GM12878 (cell line): ENCODE data around the gene BATF3. TPM values are rescaled to one million over a fixed set of nuclear protein-coding genes. Genes with fewer than 3 reads are reported as not detected.

ENCODE experiments used
- ATAC-seq: fragments of 200-7000 bp; cut with Tn5 transposase; 3 replicates; pipeline ENCODE4 v1.9.1; 2020; ENCODE audit warnings: mild to moderate bottlenecking, moderate library complexity
- BruUV-seq: library from RNA; stranded (reverse); fragments of 400-500 nt; replicated peaks from 2 replicates; lab custom pipeline; 2021; lab: Mats Ljungman, UMichigan
- CTCF ChIA-PET: fragments of 300-600 bp; sonication (Branson Sonifier 250); formaldehyde crosslinking; extraction: SDS; loops from one replicate; lab custom pipeline; 2021; ENCODE audit warnings: inconsistent platforms; lab: Yijun Ruan, JAX
- POLR2A ChIA-PET: fragments of 350-600 bp; formaldehyde crosslinking; extraction: SDS; loops from one replicate; lab custom pipeline; 2021; ENCODE audit warnings: inconsistent platforms; lab: Charles Lee
- RAD21 ChIA-PET: fragments of 300-600 bp; sonication (Branson Sonifier 250); formaldehyde crosslinking; loops from one replicate; lab custom pipeline; 2023; ENCODE audit warnings: antibody characterized with exemption; ENCODE audit not compliant: unreplicated experiment; lab: Charles Lee
- SMC1A ChIA-PET: fragments of 300-600 bp; sonication (Branson Sonifier 250); formaldehyde crosslinking; loops from one replicate; lab custom pipeline; 2023; ENCODE audit not compliant: unreplicated experiment, uncharacterized antibody; lab: Charles Lee
- DNase-seq: peaks from one replicate; pipeline ENCODE4 v3.0.0-alpha.2; 2011; ENCODE audit warnings: low read depth, low spot score
- FAIRE-seq: peaks from 3 replicates; lab custom pipeline; 2011; peaks lifted over from hg19 to GRCh38; lab: Jason Lieb, UNC
- H2AFZ ChIP-seq: 2 replicates; pipeline ENCODE4 v1.6.0; 2011; ENCODE audit warnings: low read depth, low read length, control low read depth; ENCODE audit not compliant: control insufficient read depth
- H3K27ac ChIP-seq: 2 replicates; pipeline ENCODE4 v1.5.1; 2011; ENCODE audit warnings: control low read depth; ENCODE audit not compliant: control insufficient read depth, insufficient read depth
- H3K27me3 ChIP-seq, 2 experiments: replicated peaks in 1 of 2; 2 replicates each; pipeline versions ENCODE4 v1.6.0 to v1.6.1; 2011; ENCODE audit warnings: low read length in 1 of 2; ENCODE audit not compliant: control insufficient read depth in 2 of 2, insufficient read depth in 2 of 2
- H3K36me3 ChIP-seq, 2 experiments: 2 replicates each; pipeline ENCODE4 v1.5.1; 2011; ENCODE audit warnings: low read length in 1 of 2; ENCODE audit not compliant: control insufficient read depth in 2 of 2, insufficient read depth in 2 of 2
- H3K4me1 ChIP-seq: 2 replicates; pipeline ENCODE4 v1.6.1; 2011; ENCODE audit warnings: mild to moderate bottlenecking, low read length, moderate library complexity, mixed read lengths; ENCODE audit not compliant: control insufficient read depth, insufficient read depth
- H3K4me2 ChIP-seq: 2 replicates; pipeline ENCODE4 v1.6.0; 2011; ENCODE audit warnings: control low read depth; ENCODE audit not compliant: control insufficient read depth, insufficient read depth
- H3K4me3 ChIP-seq: fragments of 200-600 bp; sonication (generic); 2 replicates; pipeline ENCODE4 v1.5.1; 2016
- H3K79me2 ChIP-seq: 2 replicates; pipeline ENCODE4 v1.6.0; 2011; ENCODE audit warnings: low read length; ENCODE audit not compliant: control insufficient read depth, insufficient read depth
- H3K9ac ChIP-seq: 2 replicates; pipeline ENCODE4 v1.8.0; 2011; ENCODE audit warnings: low read length, control low read depth, mixed read lengths; ENCODE audit not compliant: control insufficient read depth, insufficient read depth
- H3K9me3 ChIP-seq: replicated peaks from 3 replicates; pipeline ENCODE4 v1.5.1; 2011; ENCODE audit warnings: mild to moderate bottlenecking, low read length; ENCODE audit not compliant: control insufficient read depth, insufficient read depth
- H4K20me1 ChIP-seq: 2 replicates; pipeline ENCODE4 v1.6.0; 2011; ENCODE audit not compliant: control insufficient read depth, insufficient read depth
- ATF2 ChIP-seq: IDR thresholded peaks from 2 replicates; pipeline ENCODE4 v1.6.1; 2012; ENCODE audit warnings: low read length, inconsistent platforms
- BACH1 ChIP-seq: fragments of 450-650 bp; IDR thresholded peaks from 2 replicates; pipeline ENCODE4 v1.6.1; 2017; ENCODE audit warnings: mild to moderate bottlenecking, borderline replicate concordance
- CHD4 ChIP-seq: fragments of 200-600 bp; sonication (generic); IDR thresholded peaks from 2 replicates; pipeline ENCODE4 v1.6.1; 2016; ENCODE audit warnings: mild to moderate bottlenecking
- GATAD2B ChIP-seq: fragments of 450-650 bp; conservative IDR thresholded peaks from 2 replicates; pipeline ENCODE4 v1.6.1; 2017; ENCODE audit warnings: low read depth, mild to moderate bottlenecking, moderate library complexity
- HCFC1 ChIP-seq: fragments of 150-350 bp; IDR thresholded peaks from 2 replicates; pipeline ENCODE4 v1.6.1; 2014; ENCODE audit warnings: low read length
- NR2C1 ChIP-seq: fragments of 450-650 bp; IDR thresholded peaks from 2 replicates; pipeline ENCODE4 v1.6.1; 2017; ENCODE audit warnings: antibody characterized with exemption, mild to moderate bottlenecking, moderate library complexity
- NRF1 ChIP-seq: conservative IDR thresholded peaks from 2 replicates; pipeline ENCODE4 v1.6.1; 2011; ENCODE audit warnings: mild to moderate bottlenecking, low read depth, low read length, improper control_type of control experiment
- POLR2AphosphoS2 ChIP-seq: IDR thresholded peaks from 2 replicates; pipeline ENCODE4 v1.6.1; 2011; ENCODE audit warnings: low read depth, mild to moderate bottlenecking, low read length, improper control_type of control experiment, moderate library complexity
- RELB ChIP-seq: fragments of 450-650 bp; IDR thresholded peaks from 2 replicates; pipeline ENCODE4 v1.6.1; 2017; ENCODE audit warnings: low read depth, mild to moderate bottlenecking, moderate library complexity
- TCF12 ChIP-seq: IDR thresholded peaks from 2 replicates; pipeline ENCODE4 v1.6.1; 2011; ENCODE audit warnings: low read depth, mild to moderate bottlenecking, low read length
- ZNF24 ChIP-seq: fragments of 450-650 bp; IDR thresholded peaks from 2 replicates; pipeline ENCODE4 v1.6.1; 2017; ENCODE audit warnings: antibody characterized with exemption, mild to moderate bottlenecking
- ZNF622 ChIP-seq: fragments of 450-650 bp; IDR thresholded peaks from 2 replicates; pipeline ENCODE4 v1.6.1; 2017; ENCODE audit warnings: mild to moderate bottlenecking, inconsistent platforms
- WGBS: methylation state at CpG from one replicate; pipeline ENCODE4 v1.1.6; 2016; ENCODE audit warnings: low lambda C conversion rate; ENCODE audit not compliant: insufficient replicate concordance, insufficient coverage; ENCODE audit errors: missing lambda C conversion rate; 5-methylcytosine and 5-hydroxymethylcytosine counted together
- in situ Hi-C: fragments of 300-500 bp; cut with MboI; formaldehyde crosslinking; loops from 9 replicates; pipeline ENCODE4 v1.14.3; 2018; ENCODE audit warnings: mixed read lengths
- intact Hi-C: fragments of 100-400 bp; cut with micrococcal nuclease; formaldehyde crosslinking; loops from one replicate; pipeline ENCODE4 v1.14.2; 2022; ENCODE audit not compliant: unreplicated experiment
- polyA plus RNA-seq, 11 experiments: library from polyadenylated mRNA; depleted of rRNA in 4 of 11; unstranded in 6 of 11; stranded (reverse) in 5 of 11; fragments of >200 nt; fragmentation: Nextera tagmentation in 4 of 11; fragmentation: Illumina TruSeq in 1 of 11; extraction: Ambion mirVana in 4 of 11; extraction: Trizol in 1 of 11; gene quantifications; 1 replicate in 1 of 11; 2 replicates in 10 of 11; pipeline versions ENCODE4 v1.2.1 to v1.2.3, GENCODE V29; 2011 to 2016; ENCODE audit warnings: inconsistent platforms in 2 of 11, missing spikeins in 2 of 11, low read depth in 1 of 11
- total RNA-seq, 4 experiments: library from RNA; depleted of rRNA in 3 of 4; stranded (reverse); fragments of >200 nt in 3 of 4; fragmentation: Illumina TruSeq in 1 of 4; extraction: Trizol in 1 of 4; gene quantifications; 2 replicates each; pipeline versions ENCODE4 v1.2.1 to v1.2.3, GENCODE V29; 2013 to 2021
- TF ChIP-seq, protein P1 (sequence below): fragments of 450-650 bp; IDR thresholded peaks from 2 replicates; pipeline ENCODE4 v1.6.1; 2017; ENCODE audit warnings: antibody characterized with exemption, mild to moderate bottlenecking, moderate library complexity
- TF ChIP-seq, protein P2 (sequence below): fragments of 450-650 bp; IDR thresholded peaks from 2 replicates; pipeline ENCODE4 v1.6.1; 2016; ENCODE audit warnings: mild to moderate bottlenecking, moderate library complexity, borderline replicate concordance

Gene BATF3
- total and polyA plus RNA-seq, 10 of the 15 experiments (the other 5 are each of a cell fraction or from before 2014, with no cell fraction given) = 11.1 to 56.8 (median 30.8) TPM

- Histone ChIP-seq H3K36me3 (no peaks in the 10 kb centered on the region), H3K27me3 (no peaks in the 10 kb centered on the region), H3K27ac (no peak overlapping the region), H3K4me1 (no peaks in the 10 kb centered on the region), H3K9ac (no peak overlapping the region), H2AFZ (no peak overlapping the region), H3K4me3 (no peak overlapping the region), H4K20me1 (no peaks in the 10 kb centered on the region), H3K79me2 (no peaks in the 10 kb centered on the region), H3K9me3 (no peaks in the 10 kb centered on the region), H3K4me2 (no peak overlapping the region)
- DNase-seq = no peak
- WGBS = 88% methylated on average over 2 of the region's 2 CpGs
- POLR2A ChIA-PET = no interaction called here
- CTCF ChIA-PET = interaction anchor here (1.2 kb wide), 1 partner anchor 250 kb away, joined by 4 read pairs; no protein-coding TSS in a partner anchor
- FAIRE-seq = no peak
- intact Hi-C loops = no loop called here
- SMC1A ChIA-PET = no interaction called here
- no peak for ATAC-seq
- RAD21 ChIA-PET = no interaction called here
- TF ChIP-seq, protein P1, sequence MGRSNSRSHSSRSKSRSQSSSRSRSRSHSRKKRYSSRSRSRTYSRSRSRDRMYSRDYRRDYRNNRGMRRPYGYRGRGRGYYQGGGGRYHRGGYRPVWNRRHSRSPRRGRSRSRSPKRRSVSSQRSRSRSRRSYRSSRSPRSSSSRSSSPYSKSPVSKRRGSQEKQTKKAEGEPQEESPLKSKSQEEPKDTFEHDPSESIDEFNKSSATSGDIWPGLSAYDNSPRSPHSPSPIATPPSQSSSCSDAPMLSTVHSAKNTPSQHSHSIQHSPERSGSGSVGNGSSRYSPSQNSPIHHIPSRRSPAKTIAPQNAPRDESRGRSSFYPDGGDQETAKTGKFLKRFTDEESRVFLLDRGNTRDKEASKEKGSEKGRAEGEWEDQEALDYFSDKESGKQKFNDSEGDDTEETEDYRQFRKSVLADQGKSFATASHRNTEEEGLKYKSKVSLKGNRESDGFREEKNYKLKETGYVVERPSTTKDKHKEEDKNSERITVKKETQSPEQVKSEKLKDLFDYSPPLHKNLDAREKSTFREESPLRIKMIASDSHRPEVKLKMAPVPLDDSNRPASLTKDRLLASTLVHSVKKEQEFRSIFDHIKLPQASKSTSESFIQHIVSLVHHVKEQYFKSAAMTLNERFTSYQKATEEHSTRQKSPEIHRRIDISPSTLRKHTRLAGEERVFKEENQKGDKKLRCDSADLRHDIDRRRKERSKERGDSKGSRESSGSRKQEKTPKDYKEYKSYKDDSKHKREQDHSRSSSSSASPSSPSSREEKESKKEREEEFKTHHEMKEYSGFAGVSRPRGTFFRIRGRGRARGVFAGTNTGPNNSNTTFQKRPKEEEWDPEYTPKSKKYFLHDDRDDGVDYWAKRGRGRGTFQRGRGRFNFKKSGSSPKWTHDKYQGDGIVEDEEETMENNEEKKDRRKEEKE = no peak
- TF ChIP-seq HCFC1 (no peak), ATF2 (no peak), POLR2AphosphoS2 (no peak), TCF12 (no peak), NR2C1 (no peak), GATAD2B (no peak), ZNF24 (no peak), CHD4 (no peak), BACH1 (no peak), RELB (no peak), NRF1 (no peak), ZNF622 (no peak)
- TF ChIP-seq, protein P2, sequence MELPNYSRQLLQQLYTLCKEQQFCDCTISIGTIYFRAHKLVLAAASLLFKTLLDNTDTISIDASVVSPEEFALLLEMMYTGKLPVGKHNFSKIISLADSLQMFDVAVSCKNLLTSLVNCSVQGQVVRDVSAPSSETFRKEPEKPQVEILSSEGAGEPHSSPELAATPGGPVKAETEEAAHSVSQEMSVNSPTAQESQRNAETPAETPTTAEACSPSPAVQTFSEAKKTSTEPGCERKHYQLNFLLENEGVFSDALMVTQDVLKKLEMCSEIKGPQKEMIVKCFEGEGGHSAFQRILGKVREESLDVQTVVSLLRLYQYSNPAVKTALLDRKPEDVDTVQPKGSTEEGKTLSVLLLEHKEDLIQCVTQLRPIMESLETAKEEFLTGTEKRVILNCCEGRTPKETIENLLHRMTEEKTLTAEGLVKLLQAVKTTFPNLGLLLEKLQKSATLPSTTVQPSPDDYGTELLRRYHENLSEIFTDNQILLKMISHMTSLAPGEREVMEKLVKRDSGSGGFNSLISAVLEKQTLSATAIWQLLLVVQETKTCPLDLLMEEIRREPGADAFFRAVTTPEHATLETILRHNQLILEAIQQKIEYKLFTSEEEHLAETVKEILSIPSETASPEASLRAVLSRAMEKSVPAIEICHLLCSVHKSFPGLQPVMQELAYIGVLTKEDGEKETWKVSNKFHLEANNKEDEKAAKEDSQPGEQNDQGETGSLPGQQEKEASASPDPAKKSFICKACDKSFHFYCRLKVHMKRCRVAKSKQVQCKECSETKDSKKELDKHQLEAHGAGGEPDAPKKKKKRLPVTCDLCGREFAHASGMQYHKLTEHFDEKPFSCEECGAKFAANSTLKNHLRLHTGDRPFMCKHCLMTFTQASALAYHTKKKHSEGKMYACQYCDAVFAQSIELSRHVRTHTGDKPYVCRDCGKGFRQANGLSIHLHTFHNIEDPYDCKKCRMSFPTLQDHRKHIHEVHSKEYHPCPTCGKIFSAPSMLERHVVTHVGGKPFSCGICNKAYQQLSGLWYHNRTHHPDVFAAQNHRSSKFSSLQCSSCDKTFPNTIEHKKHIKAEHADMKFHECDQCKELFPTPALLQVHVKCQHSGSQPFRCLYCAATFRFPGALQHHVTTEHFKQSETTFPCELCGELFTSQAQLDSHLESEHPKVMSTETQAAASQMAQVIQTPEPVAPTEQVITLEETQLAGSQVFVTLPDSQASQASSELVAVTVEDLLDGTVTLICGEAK = no peak
- no TSS peak for BruUV-seq
- in situ Hi-C loops = no loop called here
Observed at GRCh38 chr1:212719633-212720032, 20.0 kb upstream of the BATF3 start.
